Measurements from ENCODE around the gene CR1L.

GRCh38 chr1:207658904-207659485 is 14.1 kb downstream of the CR1L start:
- TF ChIP-seq CTCF (conservative IDR thresholded peaks at IDR 0.05; ENCODE audit: low read depth, low read length) (no peak), EZH2 (IDR thresholded peaks at IDR 0.05; ENCODE audit: low read length, unreplicated experiment) (no peak)

Data from PC-3 (cell line).